ENCODE measurements around the gene AR.

GRCh38 chrX:67749536-67749935 is 205.7 kb downstream of the AR start:
- no peak for TF ChIP-seq CTCF (IDR thresholded peaks at IDR 0.05 in 4 of 5, conservative IDR thresholded peaks at IDR 0.05 in 1 of 5)
- TF ChIP-seq POLR2A (IDR thresholded peaks at IDR 0.05): no peak
